HEK293 (cell line): ENCODE measurements around the gene FAM120A.

ENCODE experiments used
- CTCF ChIA-PET: fragments of 350-600 bp; formaldehyde crosslinking; extraction: SDS; loops from one replicate; lab custom pipeline; 2021; ENCODE audit warnings: antibody characterized with exemption; lab: Yijun Ruan, JAX
- POLR2A ChIA-PET: fragments of 300-600 bp; formaldehyde crosslinking; extraction: SDS; loops from one replicate; lab custom pipeline; 2020; ENCODE audit warnings: antibody characterized with exemption, inconsistent platforms; lab: Yijun Ruan, JAX
- H3K27ac ChIP-seq: fragments of 200-500 bp; sonication (Bioruptor generic); 2 replicates; pipeline ENCODE4 v1.5.1; 2014; ENCODE audit warnings: low read depth, low read length, control low read depth, inconsistent platforms; ENCODE audit errors: extremely low read depth
- H3K36me3 ChIP-seq, 2 experiments: fragments of 200-500 bp in 1 of 2; sonication (Bioruptor generic) in 1 of 2; 1 replicate in 1 of 2; 2 replicates in 1 of 2; pipeline ENCODE4 v1.5.1; 2014 to 2017; ENCODE audit warnings: inconsistent platforms in 2 of 2, low read length in 2 of 2; ENCODE audit not compliant: control insufficient read depth in 2 of 2, insufficient read depth in 1 of 2
- H3K4me1 ChIP-seq: fragments of 200-500 bp; sonication (Bioruptor generic); 2 replicates; pipeline ENCODE4 v1.5.1; 2014; ENCODE audit warnings: mild to moderate bottlenecking, low read length, inconsistent platforms; ENCODE audit not compliant: control insufficient read depth, insufficient read depth
- H3K4me3 ChIP-seq: 2 replicates; pipeline ENCODE4 v1.5.1; 2011; ENCODE audit warnings: low read depth, mild to moderate bottlenecking, control low read depth, low read length, moderate library complexity
- H3K9me3 ChIP-seq: fragments of 200-500 bp; sonication (Bioruptor generic); 2 replicates; pipeline ENCODE4 v1.5.1; 2014; ENCODE audit warnings: low read depth, low read length, inconsistent platforms; ENCODE audit not compliant: control insufficient read depth, insufficient read depth
- BCL11A ChIP-seq: fragments of 450-650 bp; formaldehyde crosslinking; IDR thresholded peaks from 2 replicates; pipeline ENCODE4 v1.5.1; 2016; ENCODE audit warnings: low read depth, missing biosample characterization, missing genetic modification characterization
- ELK4 ChIP-seq: IDR thresholded peaks from 2 replicates; pipeline ENCODE4 v1.6.1; 2011; ENCODE audit warnings: mild to moderate bottlenecking, low read depth, low read length, borderline replicate concordance
- KLF1 ChIP-seq: fragments of 450-650 bp; formaldehyde crosslinking; IDR thresholded peaks from 2 replicates; pipeline ENCODE4 v1.5.1; 2016; ENCODE audit warnings: missing biosample characterization, missing genetic modification characterization
- KLF9 ChIP-seq: fragments of 450-650 bp; formaldehyde crosslinking; IDR thresholded peaks from 2 replicates; pipeline ENCODE4 v1.5.1; 2016; ENCODE audit warnings: missing biosample characterization, missing genetic modification characterization, low read depth
- MZF1 ChIP-seq: fragments of 450-650 bp; formaldehyde crosslinking; IDR thresholded peaks from 2 replicates; pipeline ENCODE4 v1.5.1; 2017; ENCODE audit warnings: missing biosample characterization, missing genetic modification characterization, borderline replicate concordance
- TRIM28 ChIP-seq: IDR thresholded peaks from 2 replicates; pipeline ENCODE4 v1.6.1; 2011; ENCODE audit warnings: low read length, control low read depth, borderline replicate concordance
- ZNF132 ChIP-seq: fragments of 450-650 bp; formaldehyde crosslinking; IDR thresholded peaks from 2 replicates; pipeline ENCODE4 v1.5.1; 2017; ENCODE audit warnings: missing biosample characterization, missing genetic modification characterization, borderline replicate concordance
- ZNF214 ChIP-seq: fragments of 450-650 bp; formaldehyde crosslinking; IDR thresholded peaks from 2 replicates; pipeline ENCODE4 v1.5.1; 2017; ENCODE audit warnings: missing biosample characterization, mild to moderate bottlenecking, missing genetic modification characterization, borderline replicate concordance
- ZNF26 ChIP-seq: fragments of 450-650 bp; formaldehyde crosslinking; IDR thresholded peaks from 2 replicates; pipeline ENCODE4 v1.5.1; 2016; ENCODE audit warnings: missing biosample characterization, missing genetic modification characterization
- ZNF350 ChIP-seq: fragments of 450-650 bp; formaldehyde crosslinking; IDR thresholded peaks from 2 replicates; pipeline ENCODE4 v1.5.0; 2017; ENCODE audit warnings: missing biosample characterization, mild to moderate bottlenecking, missing genetic modification characterization
- ZNF391 ChIP-seq: fragments of 450-650 bp; formaldehyde crosslinking; IDR thresholded peaks from 2 replicates; pipeline ENCODE4 v1.5.1; 2016; ENCODE audit warnings: low read depth, missing biosample characterization, missing genetic modification characterization, borderline replicate concordance
- ZNF416 ChIP-seq: fragments of 450-650 bp; formaldehyde crosslinking; IDR thresholded peaks from 2 replicates; pipeline ENCODE4 v1.5.1; 2016; ENCODE audit warnings: missing biosample characterization, missing genetic modification characterization
- ZNF423 ChIP-seq: fragments of 450-650 bp; formaldehyde crosslinking; IDR thresholded peaks from 2 replicates; pipeline ENCODE4 v1.5.1; 2016; ENCODE audit warnings: missing biosample characterization, missing genetic modification characterization
- ZNF521 ChIP-seq: fragments of 450-650 bp; formaldehyde crosslinking; IDR thresholded peaks from 2 replicates; pipeline ENCODE4 v1.5.1; 2017; ENCODE audit warnings: missing biosample characterization, mild to moderate bottlenecking, missing genetic modification characterization
- ZNF624 ChIP-seq: fragments of 450-650 bp; formaldehyde crosslinking; IDR thresholded peaks from 2 replicates; pipeline ENCODE4 v1.5.1; 2017; ENCODE audit warnings: missing biosample characterization, missing genetic modification characterization
- ZNF658 ChIP-seq: fragments of 450-650 bp; formaldehyde crosslinking; IDR thresholded peaks from 2 replicates; pipeline ENCODE4; 2016; ENCODE audit warnings: missing biosample characterization, missing genetic modification characterization
- ZNF776 ChIP-seq: fragments of 450-650 bp; formaldehyde crosslinking; IDR thresholded peaks from 2 replicates; pipeline ENCODE4 v1.5.0; 2017; ENCODE audit warnings: missing biosample characterization, missing genetic modification characterization, borderline replicate concordance
- ZNF785 ChIP-seq: fragments of 450-650 bp; formaldehyde crosslinking; IDR thresholded peaks from 2 replicates; pipeline ENCODE4 v1.5.1; 2016; ENCODE audit warnings: missing biosample characterization, missing genetic modification characterization
- TF ChIP-seq, protein P1 (sequence below): fragments of 450-650 bp; formaldehyde crosslinking; IDR thresholded peaks from 2 replicates; pipeline ENCODE4 v1.5.1; 2016; ENCODE audit warnings: missing biosample characterization, missing genetic modification characterization
- TF ChIP-seq, protein P2 (sequence below): fragments of 450-650 bp; formaldehyde crosslinking; IDR thresholded peaks from 2 replicates; pipeline ENCODE4 v1.5.1; 2017; ENCODE audit warnings: missing biosample characterization, missing genetic modification characterization
- TF ChIP-seq, protein P3 (sequence below): fragments of 450-650 bp; formaldehyde crosslinking; IDR thresholded peaks from 2 replicates; pipeline ENCODE4 v1.5.1; 2017; ENCODE audit warnings: missing biosample characterization, missing genetic modification characterization
- TF ChIP-seq, protein P4 (sequence below): fragments of 450-650 bp; formaldehyde crosslinking; IDR thresholded peaks from 2 replicates; pipeline ENCODE4 v1.5.1; 2017; ENCODE audit warnings: missing biosample characterization, mild to moderate bottlenecking, missing genetic modification characterization, moderate library complexity

FAM120A gene

GRCh38 chr9:93467462-93467861, 16.0 kb downstream of the FAM120A start (continued):
- TF ChIP-seq, protein P1, sequence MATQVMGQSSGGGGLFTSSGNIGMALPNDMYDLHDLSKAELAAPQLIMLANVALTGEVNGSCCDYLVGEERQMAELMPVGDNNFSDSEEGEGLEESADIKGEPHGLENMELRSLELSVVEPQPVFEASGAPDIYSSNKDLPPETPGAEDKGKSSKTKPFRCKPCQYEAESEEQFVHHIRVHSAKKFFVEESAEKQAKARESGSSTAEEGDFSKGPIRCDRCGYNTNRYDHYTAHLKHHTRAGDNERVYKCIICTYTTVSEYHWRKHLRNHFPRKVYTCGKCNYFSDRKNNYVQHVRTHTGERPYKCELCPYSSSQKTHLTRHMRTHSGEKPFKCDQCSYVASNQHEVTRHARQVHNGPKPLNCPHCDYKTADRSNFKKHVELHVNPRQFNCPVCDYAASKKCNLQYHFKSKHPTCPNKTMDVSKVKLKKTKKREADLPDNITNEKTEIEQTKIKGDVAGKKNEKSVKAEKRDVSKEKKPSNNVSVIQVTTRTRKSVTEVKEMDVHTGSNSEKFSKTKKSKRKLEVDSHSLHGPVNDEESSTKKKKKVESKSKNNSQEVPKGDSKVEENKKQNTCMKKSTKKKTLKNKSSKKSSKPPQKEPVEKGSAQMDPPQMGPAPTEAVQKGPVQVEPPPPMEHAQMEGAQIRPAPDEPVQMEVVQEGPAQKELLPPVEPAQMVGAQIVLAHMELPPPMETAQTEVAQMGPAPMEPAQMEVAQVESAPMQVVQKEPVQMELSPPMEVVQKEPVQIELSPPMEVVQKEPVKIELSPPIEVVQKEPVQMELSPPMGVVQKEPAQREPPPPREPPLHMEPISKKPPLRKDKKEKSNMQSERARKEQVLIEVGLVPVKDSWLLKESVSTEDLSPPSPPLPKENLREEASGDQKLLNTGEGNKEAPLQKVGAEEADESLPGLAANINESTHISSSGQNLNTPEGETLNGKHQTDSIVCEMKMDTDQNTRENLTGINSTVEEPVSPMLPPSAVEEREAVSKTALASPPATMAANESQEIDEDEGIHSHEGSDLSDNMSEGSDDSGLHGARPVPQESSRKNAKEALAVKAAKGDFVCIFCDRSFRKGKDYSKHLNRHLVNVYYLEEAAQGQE (tag by site-specific recombination), result no peak
- no peak for TF ChIP-seq ZNF416

DNA sequence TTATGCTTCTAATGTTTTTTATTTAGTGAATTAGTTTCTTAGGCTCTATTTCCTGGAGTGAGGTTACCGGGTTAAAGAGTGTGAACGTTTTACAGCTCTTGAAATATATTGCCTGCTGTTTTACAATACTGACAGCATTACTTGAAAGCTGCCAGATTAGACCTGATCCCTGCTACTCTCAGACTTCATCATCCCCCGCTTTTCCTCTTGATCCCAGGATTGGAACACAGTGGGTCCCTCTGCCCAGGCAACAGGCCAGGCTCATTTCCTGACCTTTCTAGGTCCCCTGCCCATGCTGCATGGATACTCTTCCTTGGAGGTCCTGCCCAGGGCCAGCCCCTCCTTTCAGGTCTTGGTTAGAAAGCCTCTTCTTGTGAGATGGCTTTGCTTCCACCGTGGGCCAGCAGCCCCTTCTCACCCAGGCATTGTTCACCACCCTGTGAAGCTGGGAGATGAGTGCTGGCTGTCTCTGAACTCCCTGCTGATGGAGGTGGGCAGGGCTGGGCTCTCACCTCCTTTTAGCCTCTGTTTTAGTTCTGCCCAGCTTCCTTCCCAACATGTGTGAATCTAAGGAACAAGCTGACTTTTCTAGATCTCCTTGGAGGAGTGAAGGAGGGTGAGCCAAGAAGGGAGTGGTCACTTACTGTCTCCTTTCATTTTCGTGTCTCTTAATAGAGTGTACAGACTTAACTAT, 17.4 kb downstream of the FAM120A start:
- Histone ChIP-seq H3K27ac (peak overlapping the region; percentile 57; the same call in 1 of the 2 replicates), H3K36me3 (peaks cover 0 to 11% of the 10 kb centered on the region in 2 experiments; a peak in 1 of 3 replicates), H3K4me3 (no peak overlapping the region), H3K9me3 (no peaks in the 10 kb centered on the region), H3K4me1 (peaks cover 39% of the 10 kb centered on the region)
- ChIA-PET POLR2A (interaction anchor here (1.2 kb wide), 1 partner anchor 17 kb away, joined by 3 read pairs; the partner anchor contains the start of gene FAM120A), CTCF (interaction anchor here (0.7 to 1.1 kb wide), 4 partner anchors 10 to 315 kb away, joined by 3 read pairs; partner anchors contain the start of gene FAM120AOS)
- TF ChIP-seq ZNF423 (tag by site-specific recombination), result no peak; the same call in 1 of the 2 replicates
- peak; percentile 43; the same call in 1 of the 2 replicates for TF ChIP-seq MZF1 (tag by site-specific recombination)
- no peak for TF ChIP-seq ZNF785 (tag by site-specific recombination)
- TF ChIP-seq ZNF132, result no peak
- TF ChIP-seq ZNF658 (tag by site-specific recombination), result no peak
- no peak for TF ChIP-seq BCL11A
- TF ChIP-seq TRIM28, result peak; percentile 52; the same call in 1 of the 2 replicates
- TF ChIP-seq KLF9 (tag by site-specific recombination), result no peak
- TF ChIP-seq ZNF391, result no peak
- TF ChIP-seq ELK4, result no peak
- no peak for TF ChIP-seq KLF1 (tag by site-specific recombination)
- no peak for TF ChIP-seq ZNF350
- no peak for TF ChIP-seq ZNF214 (tag by site-specific recombination)
- TF ChIP-seq ZNF521, result no peak
- TF ChIP-seq, protein P2, sequence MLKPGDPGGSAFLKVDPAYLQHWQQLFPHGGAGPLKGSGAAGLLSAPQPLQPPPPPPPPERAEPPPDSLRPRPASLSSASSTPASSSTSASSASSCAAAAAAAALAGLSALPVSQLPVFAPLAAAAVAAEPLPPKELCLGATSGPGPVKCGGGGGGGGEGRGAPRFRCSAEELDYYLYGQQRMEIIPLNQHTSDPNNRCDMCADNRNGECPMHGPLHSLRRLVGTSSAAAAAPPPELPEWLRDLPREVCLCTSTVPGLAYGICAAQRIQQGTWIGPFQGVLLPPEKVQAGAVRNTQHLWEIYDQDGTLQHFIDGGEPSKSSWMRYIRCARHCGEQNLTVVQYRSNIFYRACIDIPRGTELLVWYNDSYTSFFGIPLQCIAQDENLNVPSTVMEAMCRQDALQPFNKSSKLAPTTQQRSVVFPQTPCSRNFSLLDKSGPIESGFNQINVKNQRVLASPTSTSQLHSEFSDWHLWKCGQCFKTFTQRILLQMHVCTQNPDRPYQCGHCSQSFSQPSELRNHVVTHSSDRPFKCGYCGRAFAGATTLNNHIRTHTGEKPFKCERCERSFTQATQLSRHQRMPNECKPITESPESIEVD (tag by site-specific recombination), result peak; percentile 99
- TF ChIP-seq, protein P3, sequence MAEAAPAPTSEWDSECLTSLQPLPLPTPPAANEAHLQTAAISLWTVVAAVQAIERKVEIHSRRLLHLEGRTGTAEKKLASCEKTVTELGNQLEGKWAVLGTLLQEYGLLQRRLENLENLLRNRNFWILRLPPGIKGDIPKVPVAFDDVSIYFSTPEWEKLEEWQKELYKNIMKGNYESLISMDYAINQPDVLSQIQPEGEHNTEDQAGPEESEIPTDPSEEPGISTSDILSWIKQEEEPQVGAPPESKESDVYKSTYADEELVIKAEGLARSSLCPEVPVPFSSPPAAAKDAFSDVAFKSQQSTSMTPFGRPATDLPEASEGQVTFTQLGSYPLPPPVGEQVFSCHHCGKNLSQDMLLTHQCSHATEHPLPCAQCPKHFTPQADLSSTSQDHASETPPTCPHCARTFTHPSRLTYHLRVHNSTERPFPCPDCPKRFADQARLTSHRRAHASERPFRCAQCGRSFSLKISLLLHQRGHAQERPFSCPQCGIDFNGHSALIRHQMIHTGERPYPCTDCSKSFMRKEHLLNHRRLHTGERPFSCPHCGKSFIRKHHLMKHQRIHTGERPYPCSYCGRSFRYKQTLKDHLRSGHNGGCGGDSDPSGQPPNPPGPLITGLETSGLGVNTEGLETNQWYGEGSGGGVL (tag by site-specific recombination), result no peak
- TF ChIP-seq, protein P4, sequence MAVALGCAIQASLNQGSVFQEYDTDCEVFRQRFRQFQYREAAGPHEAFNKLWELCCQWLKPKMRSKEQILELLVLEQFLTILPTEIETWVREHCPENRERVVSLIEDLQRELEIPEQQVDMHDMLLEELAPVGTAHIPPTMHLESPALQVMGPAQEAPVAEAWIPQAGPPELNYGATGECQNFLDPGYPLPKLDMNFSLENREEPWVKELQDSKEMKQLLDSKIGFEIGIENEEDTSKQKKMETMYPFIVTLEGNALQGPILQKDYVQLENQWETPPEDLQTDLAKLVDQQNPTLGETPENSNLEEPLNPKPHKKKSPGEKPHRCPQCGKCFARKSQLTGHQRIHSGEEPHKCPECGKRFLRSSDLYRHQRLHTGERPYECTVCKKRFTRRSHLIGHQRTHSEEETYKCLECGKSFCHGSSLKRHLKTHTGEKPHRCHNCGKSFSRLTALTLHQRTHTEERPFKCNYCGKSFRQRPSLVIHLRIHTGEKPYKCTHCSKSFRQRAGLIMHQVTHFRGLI (tag by site-specific recombination), result no peak
- TF ChIP-seq ZNF26, result no peak
- TF ChIP-seq ZNF776 (tag by site-specific recombination), result no peak
- TF ChIP-seq ZNF624 (tag by site-specific recombination), result no peak
